Measurements from ENCODE around the gene EMC8. TPM values are rescaled to one million over a fixed set of nuclear protein-coding genes. Genes with fewer than 3 reads are reported as not detected.

EMC8 gene
- total RNA-seq, 1 donor from 2014 or later = 22.5 TPM

DNA sequence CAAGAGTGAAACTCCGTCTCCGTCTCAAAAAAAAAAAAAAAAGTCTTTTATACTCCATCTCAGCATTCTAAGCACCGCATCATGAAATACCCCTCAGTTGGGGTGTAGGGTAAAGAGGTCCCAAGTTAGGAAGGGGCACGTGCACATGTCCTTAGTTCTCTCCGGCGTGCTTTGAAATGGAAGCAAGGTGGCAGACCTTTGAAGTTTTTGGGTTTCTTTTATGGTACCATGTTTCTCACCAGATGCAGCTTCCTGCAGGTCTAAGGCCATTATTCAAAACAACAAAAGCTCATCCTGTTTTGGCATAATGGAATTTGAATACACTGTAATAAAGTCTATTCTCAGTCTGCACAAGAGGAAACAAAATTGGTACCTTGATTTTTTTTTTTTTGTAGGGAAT, 9.6 kb downstream of the EMC8 start:
- no peak overlapping the region for H3K27ac ChIP-seq (replicated peaks)
- no peaks in the 10 kb centered on the region for H3K27me3 ChIP-seq (ENCODE audit: low read depth)
- no peak overlapping the region for H3K4me3 ChIP-seq
- peaks cover 11% of the 10 kb centered on the region for H3K4me1 ChIP-seq
- no peak for DNase-seq
- peaks cover 64% of the 10 kb centered on the region for H3K36me3 ChIP-seq
- TF ChIP-seq, protein P1, sequence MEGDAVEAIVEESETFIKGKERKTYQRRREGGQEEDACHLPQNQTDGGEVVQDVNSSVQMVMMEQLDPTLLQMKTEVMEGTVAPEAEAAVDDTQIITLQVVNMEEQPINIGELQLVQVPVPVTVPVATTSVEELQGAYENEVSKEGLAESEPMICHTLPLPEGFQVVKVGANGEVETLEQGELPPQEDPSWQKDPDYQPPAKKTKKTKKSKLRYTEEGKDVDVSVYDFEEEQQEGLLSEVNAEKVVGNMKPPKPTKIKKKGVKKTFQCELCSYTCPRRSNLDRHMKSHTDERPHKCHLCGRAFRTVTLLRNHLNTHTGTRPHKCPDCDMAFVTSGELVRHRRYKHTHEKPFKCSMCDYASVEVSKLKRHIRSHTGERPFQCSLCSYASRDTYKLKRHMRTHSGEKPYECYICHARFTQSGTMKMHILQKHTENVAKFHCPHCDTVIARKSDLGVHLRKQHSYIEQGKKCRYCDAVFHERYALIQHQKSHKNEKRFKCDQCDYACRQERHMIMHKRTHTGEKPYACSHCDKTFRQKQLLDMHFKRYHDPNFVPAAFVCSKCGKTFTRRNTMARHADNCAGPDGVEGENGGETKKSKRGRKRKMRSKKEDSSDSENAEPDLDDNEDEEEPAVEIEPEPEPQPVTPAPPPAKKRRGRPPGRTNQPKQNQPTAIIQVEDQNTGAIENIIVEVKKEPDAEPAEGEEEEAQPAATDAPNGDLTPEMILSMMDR (IDR thresholded peaks at IDR 0.05; ENCODE audit: borderline replicate concordance) = no peak
- peaks cover 4% of the 10 kb centered on the region for H3K9me3 ChIP-seq (replicated peaks)
- intact Hi-C loops (cut with micrococcal nuclease) = no loop called here

DNA sequence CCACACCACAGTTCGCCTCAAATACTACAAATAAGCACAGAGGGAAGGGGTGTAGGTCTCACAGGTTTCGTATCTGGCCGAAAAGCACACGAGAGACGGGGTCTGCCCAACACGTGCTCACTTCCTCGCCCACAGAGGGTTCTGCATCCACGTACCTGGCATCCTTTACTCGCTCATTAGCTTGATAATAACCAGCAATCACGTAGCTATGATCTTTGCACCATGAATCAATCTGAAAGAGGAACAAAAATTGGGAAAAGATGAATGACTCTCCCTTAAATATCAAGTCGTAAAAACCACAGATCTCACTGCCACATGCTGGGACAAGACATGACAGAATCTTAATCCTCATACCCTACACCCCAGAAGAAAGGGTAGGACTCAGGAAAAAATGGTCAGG, 10.5 kb downstream of the EMC8 start:
- Histone ChIP-seq H3K36me3 (peaks cover 69% of the 10 kb centered on the region), H3K27me3 (ENCODE audit: low read depth) (no peaks in the 10 kb centered on the region), H3K4me1 (peaks cover 11% of the 10 kb centered on the region), H3K9me3 (replicated peaks) (peaks cover 4% of the 10 kb centered on the region), H3K27ac (replicated peaks) (no peak overlapping the region), H3K4me3 (no peak overlapping the region)
- TF ChIP-seq, protein P1 (IDR thresholded peaks at IDR 0.05; ENCODE audit: borderline replicate concordance) = no peak
- intact Hi-C loops (cut with micrococcal nuclease) = no loop called here
- DNase-seq = no peak

DNA sequence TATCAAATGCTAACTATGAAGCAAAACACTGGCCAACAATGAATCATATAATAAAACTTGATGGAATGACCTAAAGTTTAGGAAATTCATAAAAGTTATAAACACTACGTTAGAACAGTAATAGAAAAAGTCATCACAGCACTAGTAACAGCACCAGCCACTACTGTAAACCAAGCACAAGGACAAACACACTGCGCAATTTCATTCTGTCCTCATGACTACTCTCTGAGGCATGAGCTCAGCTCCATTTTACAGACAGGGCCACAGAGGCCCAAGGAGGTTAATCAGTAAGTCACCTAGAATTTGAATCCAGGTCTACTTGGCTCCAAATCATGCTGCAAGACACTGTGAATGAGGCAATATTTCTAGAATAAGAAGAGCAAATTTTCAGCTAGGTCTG, 13.4 kb downstream of the EMC8 start:
- intact Hi-C loops (cut with micrococcal nuclease) = no loop called here
- H3K27me3 ChIP-seq (ENCODE audit: low read depth) = no peaks in the 10 kb centered on the region
- H3K27ac ChIP-seq (replicated peaks) = no peak overlapping the region
- no peaks in the 10 kb centered on the region for H3K9me3 ChIP-seq (replicated peaks)
- TF ChIP-seq, protein P1 (IDR thresholded peaks at IDR 0.05; ENCODE audit: borderline replicate concordance) = no peak
- DNase-seq = no peak
- no peak overlapping the region for H3K4me3 ChIP-seq
- peaks cover 23% of the 10 kb centered on the region for H3K4me1 ChIP-seq
- H3K36me3 ChIP-seq = peaks cover 51% of the 10 kb centered on the region

DNA sequence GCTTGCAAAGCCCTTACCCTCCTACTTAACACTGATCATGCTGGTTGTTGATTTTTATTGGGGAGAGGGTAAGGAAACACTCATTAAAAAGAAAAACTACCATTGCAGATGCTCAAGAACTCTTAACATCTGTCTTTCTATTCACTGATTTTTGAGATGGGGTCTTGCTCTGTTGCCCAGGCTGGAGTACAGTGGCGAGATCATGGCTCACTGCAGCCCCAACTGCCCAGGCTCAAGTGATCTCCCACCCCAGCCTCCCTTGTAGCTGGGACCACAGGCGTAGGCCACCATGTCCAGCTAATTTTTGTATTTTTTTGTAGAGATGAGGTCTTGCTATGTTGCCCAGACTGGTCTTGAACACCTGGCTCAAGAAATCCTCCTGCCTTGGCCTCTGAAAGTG, 14.5 kb downstream of the EMC8 start:
- peaks cover 62% of the 10 kb centered on the region for H3K36me3 ChIP-seq
- H3K4me3 ChIP-seq = no peak overlapping the region
- peaks cover 15% of the 10 kb centered on the region for H3K4me1 ChIP-seq
- no peak overlapping the region for H3K27ac ChIP-seq (replicated peaks)
- no peaks in the 10 kb centered on the region for H3K27me3 ChIP-seq (ENCODE audit: low read depth)
- no peaks in the 10 kb centered on the region for H3K9me3 ChIP-seq (replicated peaks)
- TF ChIP-seq, protein P1 (IDR thresholded peaks at IDR 0.05; ENCODE audit: borderline replicate concordance) = no peak
- DNase-seq = no peak
- intact Hi-C loops (cut with micrococcal nuclease) = no loop called here

DNA sequence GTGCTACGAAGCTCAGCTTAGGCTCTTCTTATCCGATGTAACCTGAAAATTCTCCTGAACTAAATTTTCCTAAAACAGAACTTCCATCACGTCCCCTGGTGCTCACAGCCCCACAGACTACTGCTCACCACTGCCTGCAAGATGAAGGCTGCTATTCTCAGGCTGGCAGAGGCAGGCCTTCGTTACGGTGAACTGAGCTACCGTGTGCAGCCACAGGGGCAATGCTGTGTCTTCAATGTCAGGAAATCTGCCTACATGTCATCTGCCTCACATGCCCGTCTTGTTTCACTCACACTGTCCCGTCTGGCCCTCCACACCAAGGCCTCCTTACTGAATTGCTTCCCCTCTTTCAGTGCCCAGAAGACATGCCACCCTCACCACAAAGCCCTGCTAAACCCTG, 15.9 kb downstream of the EMC8 start:
- peaks cover 70% of the 10 kb centered on the region for H3K36me3 ChIP-seq
- intact Hi-C loops (cut with micrococcal nuclease) = no loop called here

More for the DNA sequence above, 15.9 kb downstream of the EMC8 start:
- H3K4me3 ChIP-seq = no peak overlapping the region
- TF ChIP-seq, protein P1 (IDR thresholded peaks at IDR 0.05; ENCODE audit: borderline replicate concordance) = no peak
- no peak overlapping the region for H3K27ac ChIP-seq (replicated peaks)
- no peaks in the 10 kb centered on the region for H3K27me3 ChIP-seq (ENCODE audit: low read depth)
- H3K9me3 ChIP-seq (replicated peaks) = no peaks in the 10 kb centered on the region
- DNase-seq = no peak
- H3K4me1 ChIP-seq = peaks cover 11% of the 10 kb centered on the region
